AG10803 (cell line): ENCODE data around the gene KATNAL2.

Experiments
- DNase-seq: peaks from one replicate; pipeline ENCODE4 v3.0.0; 2010; ENCODE audit warnings: low read depth
- H3K4me3 ChIP-seq: 2 replicates; pipeline ENCODE4 v1.5.1; 2011; ENCODE audit warnings: mild to moderate bottlenecking, low read length, control low read depth
- CTCF ChIP-seq: conservative IDR thresholded peaks from 2 replicates; pipeline ENCODE4 v1.5.1; 2011; ENCODE audit warnings: mild to moderate bottlenecking, low read length, control low read depth, inconsistent platforms

Gene KATNAL2

GRCh38 chr18:47081578-47081977 lies 164.2 kb downstream of the KATNAL2 start:
- no peak overlapping the region for H3K4me3 ChIP-seq
- no peak for TF ChIP-seq CTCF
- no peak for DNase-seq

- no peak for TF ChIP-seq CTCF
- no peak for DNase-seq
- no peak overlapping the region for H3K4me3 ChIP-seq
Observed at GRCh38 chr18:47087676-47088075, 170.3 kb downstream of the KATNAL2 start.

GRCh38 chr18:47095810-47096209 lies 178.4 kb downstream of the KATNAL2 start:
- H3K4me3 ChIP-seq = no peak overlapping the region
- no peak for TF ChIP-seq CTCF
- no peak for DNase-seq

DNA sequence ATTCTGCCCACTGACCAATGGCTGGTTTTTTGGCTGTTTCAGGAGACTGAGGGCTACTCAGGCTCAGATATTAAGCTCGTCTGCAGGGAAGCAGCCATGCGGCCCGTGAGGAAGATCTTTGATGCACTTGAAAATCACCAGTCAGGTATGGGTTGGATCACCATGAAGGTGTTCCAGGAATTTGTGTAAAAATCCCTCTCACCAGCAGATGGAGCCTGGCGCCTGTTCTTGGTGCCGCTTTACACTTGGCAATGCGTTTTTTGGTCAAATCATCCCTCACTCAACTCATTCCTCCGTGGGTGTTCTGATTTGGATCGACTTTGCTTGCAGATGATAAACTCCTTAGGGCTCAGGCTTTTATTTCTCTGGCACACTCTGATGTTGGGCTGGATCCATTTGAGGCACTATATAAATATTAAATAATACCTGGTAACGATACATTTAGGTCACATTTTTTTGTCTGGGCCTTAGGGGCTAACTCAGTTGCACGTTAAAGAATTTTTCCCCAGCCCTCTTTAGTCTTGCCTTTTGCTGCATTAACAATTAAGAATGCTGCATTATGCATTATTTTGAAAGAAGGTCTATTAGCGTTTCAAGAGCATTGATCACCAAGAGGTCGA lies 182.9 kb downstream of the KATNAL2 start:
- H3K4me3 ChIP-seq = no peak overlapping the region
- peak; percentile 85 for TF ChIP-seq CTCF
- peak; percentile 51 for DNase-seq

DNA sequence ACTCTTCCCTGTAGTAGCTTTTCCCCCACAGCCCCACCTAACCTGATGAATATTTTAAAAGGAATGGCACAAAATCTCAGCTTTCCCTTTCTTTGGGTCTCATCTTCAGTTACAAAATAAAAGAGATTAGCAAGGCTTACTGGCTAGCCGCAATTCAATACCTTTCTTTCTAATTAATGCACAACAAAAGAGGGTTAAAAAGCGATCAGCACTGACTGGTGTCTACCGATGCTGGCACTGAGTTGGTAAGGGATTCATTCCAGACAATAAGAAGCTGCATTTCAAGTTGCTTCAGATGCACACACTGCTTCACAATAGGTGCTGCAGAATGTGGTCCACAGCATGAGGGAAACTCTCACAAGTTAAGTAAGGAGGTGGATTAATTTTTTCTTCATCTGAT lies 191.0 kb downstream of the KATNAL2 start:
- no peak for DNase-seq
- H3K4me3 ChIP-seq = no peak overlapping the region
- TF ChIP-seq CTCF = no peak

- no peak overlapping the region for H3K4me3 ChIP-seq
- TF ChIP-seq CTCF = no peak
- DNase-seq = no peak
Observed at GRCh38 chr18:47108998-47109405, 191.6 kb downstream of the KATNAL2 start.

DNA sequence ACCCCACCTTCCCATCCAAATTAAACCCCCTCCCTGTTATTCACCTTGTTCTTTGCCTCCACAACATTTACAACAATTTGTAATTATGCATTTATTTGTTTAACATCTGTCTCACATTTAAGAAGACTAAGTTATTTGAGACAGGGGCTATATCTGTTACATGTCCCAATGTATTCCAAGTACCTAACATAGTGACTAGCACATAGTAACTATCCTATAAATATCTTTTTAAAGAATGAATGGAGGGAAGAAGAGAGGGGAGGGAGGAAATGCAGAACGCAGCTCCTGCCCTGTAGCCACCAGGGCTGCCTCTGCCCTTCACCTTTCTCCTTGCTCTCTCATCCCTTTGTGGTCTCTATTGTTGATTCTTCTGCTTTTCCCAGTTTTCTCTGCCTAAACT lies 192.3 kb downstream of the KATNAL2 start:
- no peak overlapping the region for H3K4me3 ChIP-seq
- DNase-seq = no peak
- TF ChIP-seq CTCF = no peak
